HG02623 (cell line): ENCODE measurements around the gene PON1.

Experiments
- ATAC-seq: cut with Tn5 transposase; IDR thresholded peaks from one replicate; pipeline ENCODE4 v1.9.1; 2021; ENCODE audit warnings: moderate library complexity; ENCODE audit not compliant: unreplicated experiment

Gene PON1

GRCh38 chr7:95261895-95262415, 62.4 kb downstream of the PON1 start:
- no peak for ATAC-seq

GRCh38 chr7:95255691-95256090, 68.6 kb downstream of the PON1 start:
- ATAC-seq, result no peak

- ATAC-seq, result no peak
These were observed 70.3 kb downstream of the PON1 start for GRCh38 chr7:95253986-95254385.

- no peak for ATAC-seq
These were observed 72.4 kb downstream of the PON1 start for GRCh38 chr7:95251966-95252365.

- no peak for ATAC-seq
These were observed 73.8 kb downstream of the PON1 start for GRCh38 chr7:95250571-95250970.
